ENCODE measurements around the gene WIPI1. TPM values are rescaled to one million over a fixed set of nuclear protein-coding genes. Genes with fewer than 3 reads are reported as not detected.

WIPI1 gene
- total RNA-seq, 1 donor from 2014 or later: 38.1 TPM

DNA sequence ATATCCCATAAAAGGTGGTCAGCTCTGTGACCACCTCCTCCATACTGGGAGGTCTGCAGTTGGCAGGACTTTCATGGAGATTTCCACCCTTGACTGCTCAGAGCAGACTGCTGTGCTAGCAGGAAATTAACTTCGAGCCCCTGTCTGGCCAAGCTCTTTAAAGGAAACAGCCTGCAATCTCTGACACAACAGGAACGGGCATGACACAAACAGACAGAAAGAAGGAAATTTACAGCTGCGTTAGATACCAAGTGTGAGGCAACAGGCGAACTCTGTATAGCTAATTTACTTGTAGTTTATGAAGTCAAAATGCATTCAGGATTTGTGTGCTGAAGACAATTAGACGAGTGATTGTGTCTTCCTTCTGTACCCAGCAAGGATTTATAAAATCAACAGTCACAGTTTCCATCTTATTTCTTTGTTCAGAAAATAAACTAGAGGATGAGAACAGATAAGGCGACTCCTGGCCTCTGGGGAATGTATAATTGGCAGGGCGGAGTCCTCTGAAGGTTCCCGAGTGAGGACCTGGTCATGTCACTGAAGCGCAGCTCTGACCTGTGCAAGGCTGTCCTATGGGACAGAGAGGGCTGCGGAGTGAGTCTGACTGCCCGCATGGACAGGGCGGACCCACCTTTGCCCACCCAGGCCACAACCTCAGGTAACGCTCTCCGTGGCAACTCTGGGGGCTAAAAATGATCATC, 16.1 kb downstream of the WIPI1 start:
- Histone ChIP-seq H3K27ac (peak overlapping the region; percentile 49), H3K4me3 (no peak overlapping the region), H3K9me3 (no peaks in the 10 kb centered on the region), H3K4me1 (peaks cover 33% of the 10 kb centered on the region), H3K27me3 (no peaks in the 10 kb centered on the region), H3K36me3 (peaks cover 37% of the 10 kb centered on the region)
- DNase-seq (no peak), ATAC-seq (peak; percentile 51)
- TF ChIP-seq, protein P1, sequence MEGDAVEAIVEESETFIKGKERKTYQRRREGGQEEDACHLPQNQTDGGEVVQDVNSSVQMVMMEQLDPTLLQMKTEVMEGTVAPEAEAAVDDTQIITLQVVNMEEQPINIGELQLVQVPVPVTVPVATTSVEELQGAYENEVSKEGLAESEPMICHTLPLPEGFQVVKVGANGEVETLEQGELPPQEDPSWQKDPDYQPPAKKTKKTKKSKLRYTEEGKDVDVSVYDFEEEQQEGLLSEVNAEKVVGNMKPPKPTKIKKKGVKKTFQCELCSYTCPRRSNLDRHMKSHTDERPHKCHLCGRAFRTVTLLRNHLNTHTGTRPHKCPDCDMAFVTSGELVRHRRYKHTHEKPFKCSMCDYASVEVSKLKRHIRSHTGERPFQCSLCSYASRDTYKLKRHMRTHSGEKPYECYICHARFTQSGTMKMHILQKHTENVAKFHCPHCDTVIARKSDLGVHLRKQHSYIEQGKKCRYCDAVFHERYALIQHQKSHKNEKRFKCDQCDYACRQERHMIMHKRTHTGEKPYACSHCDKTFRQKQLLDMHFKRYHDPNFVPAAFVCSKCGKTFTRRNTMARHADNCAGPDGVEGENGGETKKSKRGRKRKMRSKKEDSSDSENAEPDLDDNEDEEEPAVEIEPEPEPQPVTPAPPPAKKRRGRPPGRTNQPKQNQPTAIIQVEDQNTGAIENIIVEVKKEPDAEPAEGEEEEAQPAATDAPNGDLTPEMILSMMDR (IDR thresholded peaks at IDR 0.05): no peak
- intact Hi-C loops (cut with DNase I): no loop called here

DNA sequence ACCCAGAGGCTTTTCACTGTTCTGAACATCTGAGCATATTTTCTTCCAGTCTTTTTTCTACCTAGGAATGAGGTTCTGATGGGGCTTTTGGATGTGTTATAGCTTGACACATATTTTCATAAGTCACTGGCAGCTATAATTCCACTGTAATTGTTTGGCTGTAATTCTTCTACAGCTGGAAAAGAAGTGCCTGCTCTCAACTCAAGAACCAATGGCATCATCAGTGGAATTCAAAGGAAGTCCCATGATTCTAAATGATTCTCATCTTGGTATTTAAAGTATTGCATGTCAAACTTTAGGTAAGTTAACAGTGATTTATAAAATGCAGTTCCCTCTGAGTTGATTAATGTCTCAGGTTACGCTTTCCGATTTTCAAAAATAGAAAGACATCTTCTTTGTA, 16.8 kb downstream of the WIPI1 start:
- peaks cover 38% of the 10 kb centered on the region for H3K4me1 ChIP-seq
- H3K4me3 ChIP-seq: no peak overlapping the region
- peak overlapping the region; percentile 49 for H3K27ac ChIP-seq
- peaks cover 35% of the 10 kb centered on the region for H3K36me3 ChIP-seq
- intact Hi-C loops (cut with DNase I): no loop called here
- H3K9me3 ChIP-seq: no peaks in the 10 kb centered on the region
- DNase-seq: no peak
- no peak for ATAC-seq
- no peaks in the 10 kb centered on the region for H3K27me3 ChIP-seq
- TF ChIP-seq, protein P1 (IDR thresholded peaks at IDR 0.05): no peak

DNA sequence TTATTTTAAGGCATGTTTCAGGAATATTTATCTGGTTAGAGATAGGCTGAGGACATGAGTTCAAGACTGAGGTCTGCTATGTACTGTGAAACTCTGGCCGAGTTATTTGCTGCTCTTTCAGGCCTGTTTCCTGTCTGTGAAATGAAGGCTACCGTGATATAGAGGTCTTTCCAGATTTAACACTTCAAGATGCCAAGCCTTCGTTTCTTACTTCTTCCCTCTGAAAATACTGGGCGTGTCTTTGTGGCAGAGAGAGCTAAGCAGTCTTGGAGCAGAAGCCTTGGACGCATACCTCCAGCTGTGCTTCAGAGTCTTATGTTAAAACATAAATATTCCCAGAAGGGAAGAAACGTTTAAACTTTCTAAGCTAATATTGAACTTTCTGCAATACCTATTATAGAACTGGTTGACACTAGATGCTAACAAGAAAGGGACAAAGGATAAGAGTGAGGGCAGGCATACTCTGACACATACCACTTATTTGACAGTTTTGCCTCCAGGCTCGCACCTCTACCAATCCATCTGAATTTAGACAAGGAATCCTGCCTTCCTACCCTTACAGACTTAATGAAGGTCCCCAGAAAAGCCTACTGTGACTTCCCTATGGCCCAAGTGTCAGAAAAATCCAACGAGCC, 17.5 kb downstream of the WIPI1 start:
- intact Hi-C loops (cut with DNase I): loop anchor here (10.0 kb wide), 1 partner anchor 175 kb away; no protein-coding TSS in a partner anchor
- peak overlapping the region; percentile 12 for H3K27ac ChIP-seq
- TF ChIP-seq, protein P1 (IDR thresholded peaks at IDR 0.05): no peak
- ATAC-seq: no peak
- peaks cover 36% of the 10 kb centered on the region for H3K36me3 ChIP-seq
- no peak overlapping the region for H3K4me3 ChIP-seq
- DNase-seq: no peak
- no peaks in the 10 kb centered on the region for H3K9me3 ChIP-seq
- H3K4me1 ChIP-seq: peaks cover 38% of the 10 kb centered on the region
- H3K27me3 ChIP-seq: no peaks in the 10 kb centered on the region

DNA sequence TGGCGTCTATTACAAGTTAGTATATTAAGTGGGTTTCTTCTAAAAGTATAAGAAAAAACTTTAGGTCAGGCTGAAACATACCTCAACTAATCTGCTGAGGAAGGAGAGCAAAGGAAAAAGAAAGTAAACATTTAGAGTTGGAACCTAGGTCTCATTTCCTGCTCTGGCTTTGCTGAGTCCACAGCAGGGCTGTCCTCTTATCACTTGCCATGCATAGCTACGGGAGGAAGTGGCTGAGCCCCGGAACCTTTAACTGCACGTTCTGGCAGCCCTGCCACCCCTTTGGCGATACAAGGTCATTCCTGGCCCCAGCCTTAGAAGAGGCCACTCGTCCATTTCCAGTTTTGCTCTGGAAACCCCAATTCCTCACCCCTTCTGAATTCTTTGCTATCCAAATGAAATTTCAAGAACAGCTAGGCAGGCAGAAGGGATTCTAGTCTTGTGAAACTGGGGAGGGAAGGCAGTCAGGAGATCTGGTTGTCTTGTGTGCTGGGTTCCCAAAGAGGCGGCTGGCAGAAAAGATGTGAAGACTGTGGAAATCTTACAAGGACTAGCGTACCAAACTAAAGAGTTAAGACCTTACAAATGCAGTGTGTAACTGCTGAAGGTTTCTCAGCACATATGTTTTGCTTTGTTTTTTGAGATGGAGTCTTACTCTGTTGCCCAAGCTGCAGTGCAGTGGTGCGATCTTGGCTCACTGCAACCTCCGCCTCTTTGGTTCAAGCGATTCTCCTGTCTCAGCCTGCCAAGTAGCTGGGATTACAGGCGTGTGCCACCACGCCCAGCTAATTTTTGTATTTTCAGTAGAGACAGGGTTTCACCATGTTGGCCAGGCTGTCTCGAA, 19.1 kb downstream of the WIPI1 start:
- Histone ChIP-seq H3K36me3 (peaks cover 35% of the 10 kb centered on the region), H3K27me3 (no peaks in the 10 kb centered on the region), H3K27ac (peak overlapping the region; percentile 80), H3K4me1 (peaks cover 38% of the 10 kb centered on the region), H3K4me3 (no peak overlapping the region), H3K9me3 (no peaks in the 10 kb centered on the region)
- DNase-seq (no peak), ATAC-seq (peak; percentile 76)
- intact Hi-C loops (cut with DNase I): loop anchor here (10.0 kb wide), 1 partner anchor 173 kb away; no protein-coding TSS in a partner anchor
- TF ChIP-seq, protein P1 (IDR thresholded peaks at IDR 0.05): no peak

DNA sequence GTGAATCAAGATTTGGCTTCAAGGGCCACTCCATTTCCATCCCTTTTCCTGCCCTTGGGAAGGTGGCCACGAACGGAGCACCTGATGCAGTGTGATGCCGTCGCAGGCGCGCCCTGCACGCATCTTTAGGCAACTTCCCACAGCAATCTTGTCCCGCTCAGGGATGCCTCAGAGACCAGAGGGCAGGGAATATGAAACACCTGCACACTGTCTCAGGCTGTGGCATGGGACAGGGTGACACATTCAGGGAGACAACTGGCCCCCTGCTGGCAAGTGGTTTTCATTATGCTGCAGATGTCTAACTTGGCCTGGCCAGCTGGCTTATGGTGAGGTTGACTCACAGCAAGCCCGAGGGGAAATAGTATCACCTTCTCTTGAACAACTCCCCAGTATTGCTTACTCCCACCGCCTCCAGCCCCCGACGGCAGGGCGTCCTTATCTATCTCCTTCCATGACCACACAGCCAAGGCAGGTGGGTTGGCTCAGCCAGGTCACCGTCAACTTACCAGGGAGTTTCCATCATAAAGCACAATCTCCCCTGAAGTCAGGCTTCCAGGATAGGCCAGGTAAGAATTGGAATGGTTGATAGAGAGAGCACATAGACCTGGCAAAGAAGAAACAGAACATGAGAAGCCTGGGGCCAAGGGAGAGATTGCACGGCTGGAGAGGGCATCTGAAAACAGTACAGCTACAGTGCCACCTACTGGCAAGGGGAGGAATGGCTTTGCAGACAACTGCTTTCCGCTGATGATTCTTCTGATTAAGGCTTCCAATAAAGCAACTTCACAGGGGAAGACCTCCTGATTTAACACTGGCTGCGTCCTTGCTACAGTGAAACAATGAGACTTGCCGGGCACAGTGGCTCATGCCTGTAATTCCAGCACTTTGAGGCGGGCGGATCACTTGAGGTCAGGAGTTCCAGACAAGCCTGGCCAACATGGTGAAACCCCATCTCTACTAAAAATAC, 21.1 kb downstream of the WIPI1 start:
- TF ChIP-seq, protein P1 (IDR thresholded peaks at IDR 0.05): peak; percentile 94
- no peak overlapping the region for H3K4me3 ChIP-seq
- peaks cover 46% of the 10 kb centered on the region for H3K36me3 ChIP-seq
- H3K4me1 ChIP-seq: peaks cover 28% of the 10 kb centered on the region
- H3K27me3 ChIP-seq: no peaks in the 10 kb centered on the region
- H3K27ac ChIP-seq: no peak overlapping the region
- peak; percentile 91 for ATAC-seq
- H3K9me3 ChIP-seq: no peaks in the 10 kb centered on the region
- peak; percentile 69 for DNase-seq
- intact Hi-C loops (cut with DNase I): loop anchor here (10.0 kb wide), 1 partner anchor 171 kb away; no protein-coding TSS in a partner anchor

Data from upper lobe of right lung (tissue), 1 donor.